NB4 (cell line): ENCODE data around the gene ACSM2B.
"Not testable (repeated sequence)": the region's sequence is repeated elsewhere in the genome, so short reads cannot be mapped to it uniquely, and the experiment has no call there.

ENCODE experiments used
- DNase-seq: peaks from one replicate; pipeline ENCODE4 v3.0.0; 2010; ENCODE audit warnings: low read depth
- H3K4me3 ChIP-seq: one replicate; pipeline ENCODE4 v1.5.1; 2011; ENCODE audit warnings: mild to moderate bottlenecking, low read depth, low read length, moderate library complexity
- CTCF ChIP-seq: IDR thresholded peaks from one replicate; pipeline ENCODE4 v1.5.1; 2012; ENCODE audit warnings: low read depth, low read length
- MYC ChIP-seq: IDR thresholded peaks from 2 replicates; pipeline ENCODE4 v1.6.1; 2011; ENCODE audit warnings: low read depth, low read length
- POLR2A ChIP-seq: IDR thresholded peaks from 2 replicates; pipeline ENCODE4 v1.6.1; 2011; ENCODE audit warnings: mild to moderate bottlenecking; ENCODE audit not compliant: insufficient read length; ENCODE audit errors: extremely low read depth
- TF ChIP-seq, protein P1 (sequence below): IDR thresholded peaks from 2 replicates; pipeline ENCODE4 v1.6.1; 2011; ENCODE audit warnings: low read depth, low read length

ACSM2B gene

GRCh38 chr16:20540603-20541316 is 35.4 kb downstream of the ACSM2B start:
- H3K4me3 ChIP-seq, DNase-seq: not testable (repeated sequence)

DNA sequence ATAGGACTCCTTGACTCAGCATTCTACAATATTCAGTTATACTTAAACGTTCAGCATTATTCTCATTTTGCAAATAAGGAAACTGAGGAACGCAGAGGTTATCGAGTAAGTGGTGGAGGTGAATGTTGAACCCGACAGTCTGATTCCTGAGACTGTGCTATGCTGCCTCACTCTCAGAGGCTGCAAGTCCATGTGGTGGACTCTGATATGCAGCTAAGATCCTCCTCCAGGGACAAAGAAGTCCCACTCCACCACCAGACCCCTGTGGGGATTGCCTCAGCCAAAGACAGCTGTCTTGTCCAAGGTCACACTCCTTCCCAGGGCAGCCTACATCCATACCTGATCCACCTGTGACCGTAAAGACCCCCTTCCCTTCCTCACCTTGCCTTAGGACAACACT is 37.5 kb downstream of the ACSM2B start:
- DNase-seq: no peak
- no peak overlapping the region for H3K4me3 ChIP-seq
- TF ChIP-seq CTCF (no peak), MYC (no peak), POLR2A (no peak)
- TF ChIP-seq, protein P1, sequence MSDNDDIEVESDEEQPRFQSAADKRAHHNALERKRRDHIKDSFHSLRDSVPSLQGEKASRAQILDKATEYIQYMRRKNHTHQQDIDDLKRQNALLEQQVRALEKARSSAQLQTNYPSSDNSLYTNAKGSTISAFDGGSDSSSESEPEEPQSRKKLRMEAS: no peak

- TF ChIP-seq, protein P1: no peak
- no peak for TF ChIP-seq CTCF
- no peak for TF ChIP-seq POLR2A
- no peak for TF ChIP-seq MYC
Observed at GRCh38 chr16:20538181-20538580, 38.0 kb downstream of the ACSM2B start.

GRCh38 chr16:20536669-20537068 is 39.5 kb downstream of the ACSM2B start:
- H3K4me3 ChIP-seq, DNase-seq: not testable (repeated sequence)

More at GRCh38 chr16:20538181-20538580, 38.0 kb downstream of the ACSM2B start:
- DNase-seq: peak; percentile 1
- no peak overlapping the region for H3K4me3 ChIP-seq

DNA sequence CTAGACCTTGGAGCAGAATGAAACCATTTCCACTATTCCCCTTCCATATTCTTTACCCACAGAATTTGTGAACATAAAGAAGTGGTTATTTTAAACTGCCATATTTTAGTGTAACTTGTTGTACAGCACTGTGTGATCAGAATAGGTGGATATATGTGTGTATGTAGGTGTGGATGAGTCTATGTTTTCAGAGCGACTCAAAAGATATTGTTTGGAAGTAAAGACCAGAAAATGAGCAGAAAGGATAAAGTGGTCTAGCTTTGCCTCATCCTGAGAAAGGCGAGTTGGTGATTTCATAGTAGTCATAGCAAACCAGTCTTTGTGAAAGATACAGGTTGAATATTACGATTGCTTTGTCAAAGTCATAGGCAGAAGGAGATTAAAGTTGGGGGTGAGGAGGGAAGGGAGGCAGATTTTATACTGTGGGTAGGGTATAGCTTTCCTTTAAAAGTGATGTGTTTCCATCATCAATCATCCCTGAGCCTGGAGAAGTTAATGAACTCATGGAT is 43.8 kb downstream of the ACSM2B start:
- not testable (repeated sequence) for DNase-seq, H3K4me3 ChIP-seq

DNA sequence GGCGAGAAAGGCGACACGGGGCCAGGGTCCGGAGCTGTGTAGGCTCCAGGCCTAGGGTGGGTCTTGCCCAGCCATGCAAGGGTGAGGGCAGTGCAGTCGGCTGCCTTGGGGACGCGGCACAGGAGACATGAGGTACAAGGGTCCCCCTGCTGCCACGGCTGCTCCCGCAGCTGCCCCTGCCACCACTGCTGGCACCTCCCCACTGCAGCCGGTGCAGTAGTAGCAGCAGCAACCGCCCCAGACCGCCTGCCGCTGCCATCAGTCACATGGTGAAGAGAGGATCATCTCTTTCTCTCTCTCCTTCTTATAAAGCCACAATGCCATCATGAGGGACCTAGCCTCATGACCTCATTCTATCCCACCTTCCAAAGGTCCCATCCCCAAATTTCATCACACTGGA is 44.4 kb downstream of the ACSM2B start:
- not testable (repeated sequence) for DNase-seq, H3K4me3 ChIP-seq

- DNase-seq: no peak
- TF ChIP-seq, protein P1: no peak
- TF ChIP-seq POLR2A (no peak), CTCF (no peak), MYC (no peak)
- no peak overlapping the region for H3K4me3 ChIP-seq
Observed at GRCh38 chr16:20520103-20520502, 56.1 kb downstream of the ACSM2B start.

- no peak for DNase-seq
- no peak overlapping the region for H3K4me3 ChIP-seq
- TF ChIP-seq POLR2A (no peak), CTCF (no peak), MYC (no peak)
- TF ChIP-seq, protein P1: no peak
Observed at GRCh38 chr16:20519231-20519630, 56.9 kb downstream of the ACSM2B start.
